ENCODE results near the gene DPYSL5. TPM values are rescaled to one million over a fixed set of nuclear protein-coding genes. Genes with fewer than 3 reads are reported as not detected.

Gene DPYSL5
- polyA plus RNA-seq, 3 donors, result not detected

DNA sequence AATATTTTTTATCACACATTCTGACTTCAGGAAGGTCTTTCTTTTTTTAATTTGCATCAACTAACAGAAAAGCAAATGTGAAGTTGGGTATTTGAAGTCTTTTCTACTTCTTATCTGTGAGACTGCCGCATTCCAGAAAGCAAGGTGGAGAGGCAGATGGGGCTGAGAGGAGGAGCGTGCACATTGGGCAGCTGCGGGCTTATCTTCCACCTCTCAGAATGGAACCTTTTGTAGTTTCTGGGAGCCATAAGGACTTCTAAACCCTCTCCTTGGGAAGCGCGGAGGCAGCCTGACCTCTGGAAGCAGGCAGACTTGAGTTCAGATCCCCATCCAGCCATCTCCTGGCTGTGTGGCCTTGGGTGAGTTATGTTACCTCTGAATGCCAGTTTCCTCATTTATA lies 126.4 kb downstream of the DPYSL5 start:
- no peak overlapping the region for H3K4me2 ChIP-seq (replicated peaks; ENCODE audit: extremely low read depth, low read length, poor library complexity, severe bottlenecking)
- H3K79me2 ChIP-seq (ENCODE audit: insufficient read depth, low read length), result no peaks in the 10 kb centered on the region
- H3K27ac ChIP-seq (ENCODE audit: low read depth in 1 of 2, low read length in 2 of 2), result no peak overlapping the region
- H3K4me3 Mint-ChIP-seq, result no peak overlapping the region
- no peaks in the 10 kb centered on the region for H3K9me3 ChIP-seq (replicated peaks in 1 of 2; ENCODE audit: control insufficient read depth in 1 of 2, insufficient read depth in 1 of 2, low read length in 2 of 2)
- intact Hi-C loops (cut with micrococcal nuclease), result no loop called here
- H3K27me3 ChIP-seq (ENCODE audit: control insufficient read depth in 2 of 2, insufficient read depth in 2 of 2, low read length in 2 of 2), result peaks cover 0 to 4% of the 10 kb centered on the region in 2 donors
- H3K36me3 Mint-ChIP-seq, result no peaks in the 10 kb centered on the region
- no peaks in the 10 kb centered on the region for H3K36me3 ChIP-seq (replicated peaks in 1 of 2; ENCODE audit: control insufficient read depth in 1 of 2, insufficient read depth in 2 of 2, low read length in 2 of 2)
- H3K27ac Mint-ChIP-seq, result no peak overlapping the region
- H3K9ac ChIP-seq (ENCODE audit: insufficient read depth, low read length, poor library complexity, severe bottlenecking), result no peak overlapping the region
- no peak overlapping the region for H2AFZ ChIP-seq (ENCODE audit: insufficient read depth, low read depth, low read length, poor library complexity, severe bottlenecking)
- no peak for DNase-seq
- no peaks in the 10 kb centered on the region for H4K20me1 ChIP-seq (ENCODE audit: insufficient read depth, low read length)
- peaks cover 22% of the 10 kb centered on the region for H3K4me1 Mint-ChIP-seq
- WGBS (ENCODE audit: insufficient coverage), result no CpG with 5 or more reads among the region's 5 CpGs
- H3K9me3 Mint-ChIP-seq, result peaks cover 0 to 2% (median 0%) of the 10 kb centered on the region in 7 donors
- H3K4me3 ChIP-seq (replicated peaks in 1 of 3; ENCODE audit: low read depth in 2 of 3, low read length in 3 of 3), result no peak overlapping the region
- TF ChIP-seq CTCF (IDR thresholded peaks at IDR 0.05), result no peak
- H3K4me1 ChIP-seq (ENCODE audit: control insufficient read depth in 1 of 2, insufficient read depth in 2 of 2, low read length in 2 of 2), result peaks cover 10 to 18% of the 10 kb centered on the region in 2 donors
- H3K27me3 Mint-ChIP-seq (ENCODE audit: low read depth in 3 of 3), result peaks cover 6 to 27% (median 23%) of the 10 kb centered on the region in 3 donors

DNA sequence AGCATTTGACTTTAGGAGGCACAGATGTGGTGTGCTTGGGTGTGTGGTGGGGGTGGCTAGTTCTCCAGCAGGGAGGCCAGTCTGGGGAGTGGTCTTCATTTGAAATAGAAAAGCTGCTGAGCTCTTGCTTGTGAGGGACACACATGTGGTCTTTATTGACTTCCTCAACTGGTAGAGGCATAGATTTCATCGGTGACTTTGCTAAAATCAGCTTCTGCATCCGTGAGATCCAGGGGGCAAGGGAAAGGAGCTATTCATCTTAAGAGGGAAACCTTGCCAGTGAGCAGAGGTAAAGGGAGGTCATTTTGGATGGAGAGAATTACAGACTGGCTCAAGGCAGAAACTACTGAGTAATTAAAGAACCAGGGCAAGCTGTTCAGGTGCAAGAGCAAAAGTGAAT lies 127.2 kb downstream of the DPYSL5 start:
- H3K27ac Mint-ChIP-seq, result peak overlapping the region in 1 of 7 donors; percentile 5
- intact Hi-C loops (cut with micrococcal nuclease), result no loop called here
- H3K4me3 Mint-ChIP-seq, result no peak overlapping the region
- no peaks in the 10 kb centered on the region for H3K79me2 ChIP-seq (ENCODE audit: insufficient read depth, low read length)
- no peaks in the 10 kb centered on the region for H3K9me3 ChIP-seq (replicated peaks in 1 of 2; ENCODE audit: control insufficient read depth in 1 of 2, insufficient read depth in 1 of 2, low read length in 2 of 2)
- H3K9me3 Mint-ChIP-seq, result no peaks in the 10 kb centered on the region
- DNase-seq, result no peak
- no peak overlapping the region for H3K4me3 ChIP-seq (replicated peaks in 1 of 3; ENCODE audit: low read depth in 2 of 3, low read length in 3 of 3)
- H3K36me3 ChIP-seq (replicated peaks in 1 of 2; ENCODE audit: control insufficient read depth in 1 of 2, insufficient read depth in 2 of 2, low read length in 2 of 2), result no peaks in the 10 kb centered on the region
- H3K27ac ChIP-seq (ENCODE audit: low read depth in 1 of 2, low read length in 2 of 2), result no peak overlapping the region
- H3K4me1 ChIP-seq (ENCODE audit: control insufficient read depth in 1 of 2, insufficient read depth in 2 of 2, low read length in 2 of 2), result peaks cover 10 to 17% of the 10 kb centered on the region in 2 donors
- peaks cover 17% of the 10 kb centered on the region for H3K4me1 Mint-ChIP-seq
- 0% methylated on average over 2 of the region's 2 CpGs for WGBS (ENCODE audit: insufficient coverage)
- H3K27me3 ChIP-seq (ENCODE audit: control insufficient read depth in 2 of 2, insufficient read depth in 2 of 2, low read length in 2 of 2), result peaks cover 0 to 3% of the 10 kb centered on the region in 2 donors
- H3K27me3 Mint-ChIP-seq (ENCODE audit: low read depth in 3 of 3), result peaks cover 5 to 22% (median 18%) of the 10 kb centered on the region in 3 donors
- no peaks in the 10 kb centered on the region for H4K20me1 ChIP-seq (ENCODE audit: insufficient read depth, low read length)
- TF ChIP-seq CTCF (IDR thresholded peaks at IDR 0.05), result no peak
- H3K36me3 Mint-ChIP-seq, result no peaks in the 10 kb centered on the region
- H3K9ac ChIP-seq (ENCODE audit: insufficient read depth, low read length, poor library complexity, severe bottlenecking), result no peak overlapping the region
- H2AFZ ChIP-seq (ENCODE audit: insufficient read depth, low read depth, low read length, poor library complexity, severe bottlenecking), result no peak overlapping the region
- no peak overlapping the region for H3K4me2 ChIP-seq (replicated peaks; ENCODE audit: extremely low read depth, low read length, poor library complexity, severe bottlenecking)

All from CD14-positive monocyte (primary cell).